Upper lobe of left lung (tissue), 6 donors: Measurements from ENCODE around the gene VDAC2. TPM values are rescaled to one million over a fixed set of nuclear protein-coding genes. Genes with fewer than 3 reads are reported as not detected.
"Not testable (repeated sequence)": the region's sequence is repeated elsewhere in the genome, so short reads cannot be mapped to it uniquely, and the experiment has no call there.

Experiments
- ATAC-seq, 2 donors: fragments of 200-7000 bp; cut with Tn5 transposase; one replicate each; pipeline ENCODE4 v1.9.1; 2022; ENCODE audit warnings: mild to moderate bottlenecking in 2 of 2, moderate library complexity in 2 of 2; ENCODE audit not compliant: low FRiP score in 2 of 2
- DNase-seq, 2 donors: peaks; one replicate each; pipeline ENCODE4 v3.0.0-alpha.2; 2019 to 2020
- H3K27ac ChIP-seq, 4 donors: fragments of 200-600 bp; sonication (generic); one replicate each; pipeline ENCODE4 v1.5.1; 2016 to 2019
- H3K27me3 ChIP-seq, 4 donors: fragments of 200-600 bp; sonication (generic); one replicate each; pipeline ENCODE4 v1.5.1; 2017 to 2019
- H3K36me3 ChIP-seq, 4 donors: fragments of 200-600 bp; sonication (generic); one replicate each; pipeline ENCODE4 v1.5.1; 2016 to 2019
- H3K4me1 ChIP-seq, 4 donors: fragments of 200-600 bp; sonication (generic); one replicate each; pipeline ENCODE4 v1.5.1; 2018 to 2019
- H3K4me3 ChIP-seq, 4 donors: fragments of 200-600 bp; sonication (generic); one replicate each; pipeline ENCODE4 v1.5.1; 2017 to 2019; ENCODE audit warnings: mild to moderate bottlenecking in 2 of 4, moderate library complexity in 1 of 4
- H3K9me3 ChIP-seq, 4 donors: fragments of 200-600 bp; sonication (generic); one replicate each; pipeline ENCODE4 v1.5.1; 2018 to 2019
- EP300 ChIP-seq, 4 donors: sonication (generic); formaldehyde crosslinking; IDR thresholded peaks; one replicate each; pipeline ENCODE4 v1.5.1; 2017; ENCODE audit warnings: antibody characterized with exemption in 4 of 4, control low read depth in 2 of 4
- POLR2A ChIP-seq, 4 donors: fragments of 450-650 bp; IDR thresholded peaks; one replicate each; pipeline ENCODE4 v1.5.1; 2016 to 2017; ENCODE audit warnings: antibody characterized with exemption in 4 of 4, mild to moderate bottlenecking in 2 of 4
- POLR2AphosphoS5 ChIP-seq, 2 donors: sonication (generic); formaldehyde crosslinking; IDR thresholded peaks; one replicate each; pipeline ENCODE4 v1.5.1; 2017; ENCODE audit warnings: antibody characterized with exemption in 2 of 2
- WGBS, 2 donors: methylation state at CpG; one replicate each; pipeline ENCODE4 v1.1.5; 2017 to 2018; 5-methylcytosine and 5-hydroxymethylcytosine counted together
- total RNA-seq, 6 donors: library from RNA; depleted of rRNA in 4 of 6; stranded (reverse); fragments of >200 nt in 4 of 6; gene quantifications; one replicate each; pipeline versions ENCODE4 v1.1.0 to v1.2.1, GENCODE V29; 2016 to 2021
- TF ChIP-seq, protein P1 (sequence below), 6 experiments: fragments of 450-650 bp in 4 of 6; fragments of 200-600 bp in 2 of 6; sonication (generic) in 2 of 6; IDR thresholded peaks; one replicate each; pipeline ENCODE4 v1.5.1; 2016 to 2019; ENCODE audit warnings: antibody characterized with exemption in 6 of 6
- donor health status: DM: no; HTN: no; CAD: no; lungs with moderate emphysema.
- donor health status: DM: no; HTN: yes; CAD: no; lungs with severe emphysema.

Gene VDAC2
- total RNA-seq, 6 donors from 2014 or later, result 54.5 to 137 (median 98.8) TPM

DNA sequence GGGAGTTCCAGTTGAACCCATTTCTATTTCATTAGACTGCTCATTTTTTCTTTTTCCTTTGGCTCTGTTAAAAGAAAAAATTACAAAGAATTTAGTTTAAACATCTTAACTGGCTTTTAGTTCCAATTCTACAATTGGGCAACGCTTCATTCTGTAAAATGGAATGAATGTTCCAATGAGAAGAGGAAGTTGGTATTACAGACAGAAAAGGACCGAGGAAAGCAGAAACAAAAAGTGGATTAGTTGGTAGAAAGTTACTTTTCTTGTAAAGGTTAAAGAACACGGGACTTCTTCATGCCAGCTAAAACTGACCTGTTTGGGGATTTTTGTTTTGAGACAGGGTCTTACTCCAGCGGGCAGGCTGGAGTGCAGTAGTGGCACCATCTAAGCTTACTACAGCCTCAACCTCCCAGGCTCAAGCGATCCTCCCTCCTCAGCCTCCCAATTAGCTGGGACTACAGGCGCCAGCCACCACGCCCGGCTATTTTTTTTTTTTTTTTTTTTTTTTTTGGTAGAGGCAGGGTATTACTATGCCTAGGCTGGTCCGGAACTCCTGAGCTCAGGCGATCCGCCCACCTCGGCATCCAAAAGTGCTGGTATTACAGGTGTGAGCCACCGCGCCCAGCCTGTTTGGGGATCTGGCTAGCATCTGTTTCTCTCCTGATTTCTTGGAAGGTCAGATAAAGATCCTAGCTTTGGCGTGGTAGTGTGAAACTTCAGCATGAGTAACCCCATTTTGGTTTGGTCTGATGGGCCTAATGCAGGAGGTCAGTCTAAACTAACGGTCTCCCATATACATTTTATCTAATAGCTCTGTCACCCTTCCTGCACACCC, 1.3 kb upstream of the VDAC2 start:
- 80 to 83% methylated on average over 16 of the region's 16 CpGs for WGBS, 2 donors
- Histone ChIP-seq H3K9me3 (no peaks in the 10 kb centered on the region), H3K27ac (peak overlapping the region; percentile 98 to 100 (median 98)), H3K27me3 (no peaks in the 10 kb centered on the region), H3K36me3 (peaks cover 3 to 21% (median 16%) of the 10 kb centered on the region in 4 donors), H3K4me3 (peak overlapping the region in 3 of 4 donors; percentile 93 to 99 (median 95)), H3K4me1 (peaks cover 17 to 35% (median 21%) of the 10 kb centered on the region in 4 donors)
- TF ChIP-seq, protein P1, sequence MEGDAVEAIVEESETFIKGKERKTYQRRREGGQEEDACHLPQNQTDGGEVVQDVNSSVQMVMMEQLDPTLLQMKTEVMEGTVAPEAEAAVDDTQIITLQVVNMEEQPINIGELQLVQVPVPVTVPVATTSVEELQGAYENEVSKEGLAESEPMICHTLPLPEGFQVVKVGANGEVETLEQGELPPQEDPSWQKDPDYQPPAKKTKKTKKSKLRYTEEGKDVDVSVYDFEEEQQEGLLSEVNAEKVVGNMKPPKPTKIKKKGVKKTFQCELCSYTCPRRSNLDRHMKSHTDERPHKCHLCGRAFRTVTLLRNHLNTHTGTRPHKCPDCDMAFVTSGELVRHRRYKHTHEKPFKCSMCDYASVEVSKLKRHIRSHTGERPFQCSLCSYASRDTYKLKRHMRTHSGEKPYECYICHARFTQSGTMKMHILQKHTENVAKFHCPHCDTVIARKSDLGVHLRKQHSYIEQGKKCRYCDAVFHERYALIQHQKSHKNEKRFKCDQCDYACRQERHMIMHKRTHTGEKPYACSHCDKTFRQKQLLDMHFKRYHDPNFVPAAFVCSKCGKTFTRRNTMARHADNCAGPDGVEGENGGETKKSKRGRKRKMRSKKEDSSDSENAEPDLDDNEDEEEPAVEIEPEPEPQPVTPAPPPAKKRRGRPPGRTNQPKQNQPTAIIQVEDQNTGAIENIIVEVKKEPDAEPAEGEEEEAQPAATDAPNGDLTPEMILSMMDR (IDR thresholded peaks at IDR 0.05), result no peak
- TF ChIP-seq POLR2A (IDR thresholded peaks at IDR 0.05) (no peak), POLR2AphosphoS5 (IDR thresholded peaks at IDR 0.05) (no peak), EP300 (IDR thresholded peaks at IDR 0.05) (no peak)
- DNase-seq (no peak), ATAC-seq (no peak)

DNA sequence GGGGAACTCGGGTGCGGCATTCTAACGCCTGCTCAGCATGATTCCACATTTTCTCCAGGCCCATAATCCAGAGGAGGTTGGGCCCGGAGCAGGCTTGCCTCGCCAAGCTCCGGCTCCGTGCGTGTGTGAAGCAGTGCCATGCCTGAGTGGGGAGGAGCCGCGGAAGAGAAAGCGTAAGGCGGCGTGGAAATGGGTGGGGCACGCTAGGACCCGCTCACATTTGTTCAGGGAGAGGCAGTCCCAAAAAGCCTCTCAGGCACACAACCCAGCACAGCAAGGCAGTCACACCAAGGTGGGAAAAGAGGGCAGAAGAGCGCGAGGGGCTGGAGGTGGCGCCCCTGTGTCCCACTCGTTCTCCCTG, 695 bp upstream of the VDAC2 start:
- 0% methylated on average over 11 to 19 of the region's 19 CpGs for WGBS, 2 donors
- peaks cover 9 to 27% (median 22%) of the 10 kb centered on the region in 4 donors for H3K36me3 ChIP-seq
- TF ChIP-seq POLR2A (IDR thresholded peaks at IDR 0.05), result peak in 1 of 4 donors; percentile 77
- TF ChIP-seq EP300 (IDR thresholded peaks at IDR 0.05), result no peak
- no peaks in the 10 kb centered on the region for H3K27me3 ChIP-seq
- peak overlapping the region; percentile 63 to 99 (median 94) for H3K4me3 ChIP-seq
- peak; percentile 65 to 86 for DNase-seq
- H3K4me1 ChIP-seq, result peaks cover 17 to 38% (median 22%) of the 10 kb centered on the region in 4 donors
- ATAC-seq, result peak; percentile 90 to 93
- H3K9me3 ChIP-seq, result no peaks in the 10 kb centered on the region
- peak overlapping the region; percentile 98 to 100 (median 98) for H3K27ac ChIP-seq

DNA sequence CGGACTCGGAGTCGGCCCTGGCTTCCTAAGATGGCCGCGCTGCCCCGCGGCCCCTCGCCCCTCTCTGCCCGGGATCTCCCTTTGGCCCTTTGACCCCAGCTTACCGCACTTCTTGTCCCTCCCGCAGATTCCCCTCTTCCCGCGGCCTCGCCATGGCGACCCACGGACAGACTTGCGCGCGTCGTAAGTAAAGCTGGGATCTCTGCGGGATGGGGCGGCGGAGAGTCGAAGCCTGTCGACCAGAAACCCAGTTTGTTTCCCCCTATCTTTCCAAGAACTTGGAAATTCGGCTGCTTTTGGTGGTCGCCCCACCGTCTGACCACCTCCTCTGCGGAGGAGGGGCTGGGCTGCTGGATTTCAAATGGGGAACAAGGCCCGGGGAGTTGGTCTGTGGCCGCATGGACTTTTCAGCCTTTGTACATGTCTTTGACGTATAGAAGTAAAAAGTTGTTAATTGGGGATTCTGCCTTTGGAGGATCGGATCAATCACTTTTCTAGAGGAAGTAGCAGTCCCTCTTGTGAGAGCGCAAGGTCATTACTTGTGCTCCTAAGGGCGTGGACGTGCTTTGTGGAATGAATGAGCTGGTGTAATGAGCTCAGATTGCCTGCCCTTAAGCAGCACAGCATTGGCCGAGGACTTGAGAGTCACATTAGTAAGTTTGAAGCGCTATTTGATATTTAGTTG, 553 bp downstream of the VDAC2 start:
- Histone ChIP-seq H3K4me3 (peak overlapping the region; percentile 50 to 99 (median 94)), H3K4me1 (peaks cover 20 to 45% (median 26%) of the 10 kb centered on the region in 4 donors), H3K36me3 (peaks cover 10 to 40% (median 34%) of the 10 kb centered on the region in 4 donors), H3K27me3 (no peaks in the 10 kb centered on the region), H3K27ac (peak overlapping the region; percentile 98 to 100 (median 98)), H3K9me3 (no peaks in the 10 kb centered on the region)
- DNase-seq (peak in 1 of 2 donors; percentile 36), ATAC-seq (peak in 1 of 2 donors; percentile 58)
- TF ChIP-seq POLR2AphosphoS5 (IDR thresholded peaks at IDR 0.05) (no peak), EP300 (IDR thresholded peaks at IDR 0.05) (no peak), POLR2A (IDR thresholded peaks at IDR 0.05) (no peak)
- TF ChIP-seq, protein P1 (IDR thresholded peaks at IDR 0.05), result no peak
- WGBS, 2 donors, result 0% methylated on average over 37 to 38 of the region's 38 CpGs

DNA sequence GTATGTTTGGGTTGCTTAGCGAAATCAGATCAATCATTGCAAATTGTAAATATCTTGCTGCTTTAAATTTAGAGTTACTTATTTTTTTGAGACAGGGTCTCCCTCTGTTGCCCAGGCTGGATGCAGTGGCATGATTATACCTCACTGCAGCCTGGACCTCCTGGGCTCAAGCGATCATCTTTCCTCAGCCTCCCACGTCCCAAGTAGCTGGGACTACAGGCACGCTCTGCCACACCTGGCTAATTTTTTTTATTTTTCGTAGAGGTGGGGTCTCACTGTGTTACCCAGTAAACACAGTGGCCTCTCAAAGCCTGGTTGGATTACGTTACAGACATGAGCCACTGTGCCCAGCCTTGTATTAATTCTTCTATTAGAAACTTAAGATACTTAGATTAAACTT, 1.7 kb downstream of the VDAC2 start:
- Histone ChIP-seq H3K36me3 (peaks cover 10 to 51% (median 45%) of the 10 kb centered on the region in 4 donors), H3K4me1 (peaks cover 23 to 54% (median 31%) of the 10 kb centered on the region in 4 donors), H3K27me3 (no peaks in the 10 kb centered on the region), H3K27ac (peak overlapping the region in 1 of 4 donors; percentile 98), H3K9me3 (no peaks in the 10 kb centered on the region), H3K4me3 (peak overlapping the region in 1 of 4 donors; percentile 95)
- WGBS, 2 donors, result 92 to 93% methylated on average over 6 of the region's 6 CpGs
- no peak for ATAC-seq
- no peak for TF ChIP-seq EP300 (IDR thresholded peaks at IDR 0.05)
- no peak for TF ChIP-seq POLR2A (IDR thresholded peaks at IDR 0.05)
- no peak for TF ChIP-seq POLR2AphosphoS5 (IDR thresholded peaks at IDR 0.05)
- TF ChIP-seq, protein P1 (IDR thresholded peaks at IDR 0.05), result no peak
- no peak for DNase-seq

DNA sequence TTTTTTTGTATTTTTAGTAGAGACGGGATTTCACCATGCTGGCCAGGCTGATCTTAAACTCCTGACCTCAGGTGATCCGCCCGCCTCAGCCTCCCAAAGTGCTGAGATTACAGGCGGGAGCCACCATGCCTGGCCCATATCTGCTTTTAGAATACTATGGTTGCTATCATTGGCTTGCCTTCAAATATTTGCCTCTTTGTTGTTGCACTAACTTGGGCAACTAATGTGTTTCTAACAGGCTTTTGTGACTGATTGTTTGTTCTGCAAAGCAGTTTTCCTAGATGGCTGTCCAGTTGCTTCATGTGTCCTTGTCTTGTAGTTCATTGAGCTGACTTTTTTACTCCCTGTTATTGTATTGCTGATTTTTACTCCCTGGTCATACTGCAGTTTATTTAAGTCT, 9.7 kb downstream of the VDAC2 start:
- ATAC-seq (no peak), DNase-seq (no peak)
- Histone ChIP-seq H3K27ac (no peak overlapping the region), H3K27me3 (no peaks in the 10 kb centered on the region), H3K36me3 (peaks cover 34 to 97% (median 79%) of the 10 kb centered on the region in 4 donors), H3K9me3 (no peaks in the 10 kb centered on the region), H3K4me1 (peaks cover 29 to 36% (median 33%) of the 10 kb centered on the region in 4 donors), H3K4me3 (no peak overlapping the region)
- TF ChIP-seq POLR2A (IDR thresholded peaks at IDR 0.05), result no peak
- TF ChIP-seq POLR2AphosphoS5 (IDR thresholded peaks at IDR 0.05), result no peak
- TF ChIP-seq, protein P1 (IDR thresholded peaks at IDR 0.05), result no peak
- TF ChIP-seq EP300 (IDR thresholded peaks at IDR 0.05), result no peak
- WGBS, 2 donors, result 92 to 93% methylated on average over 4 of the region's 4 CpGs

DNA sequence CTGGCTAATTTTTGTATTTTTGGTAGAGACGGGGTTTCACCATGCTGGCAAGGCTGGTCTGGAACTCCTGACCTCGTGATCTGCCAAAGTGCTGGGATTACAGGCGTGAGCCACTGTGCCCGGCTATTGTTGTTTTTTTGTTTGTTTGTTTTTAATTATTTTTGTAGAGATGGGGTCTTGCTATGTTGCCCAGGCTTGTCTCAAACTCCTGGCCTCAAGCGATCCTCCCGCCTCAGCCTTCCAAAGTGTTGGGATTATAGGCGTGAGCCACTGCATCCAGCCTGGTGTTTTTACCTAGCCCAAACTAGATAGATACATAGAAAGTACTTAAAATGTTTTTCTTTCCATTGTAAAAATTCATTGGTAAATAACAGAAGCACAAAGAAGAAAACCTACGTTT, 10.9 kb downstream of the VDAC2 start:
- H3K36me3 ChIP-seq, result peaks cover 34 to 84% (median 67%) of the 10 kb centered on the region in 4 donors
- ATAC-seq, H3K4me3 ChIP-seq, DNase-seq, H3K27ac ChIP-seq, H3K9me3 ChIP-seq, H3K27me3 ChIP-seq: not testable (repeated sequence)
- H3K4me1 ChIP-seq, result peaks cover 35 to 40% (median 37%) of the 10 kb centered on the region in 4 donors
- 94% methylated on average over 8 of the region's 8 CpGs for WGBS, 2 donors
